Endothelial cell (in vitro differentiated cells): ENCODE data around the gene VASP. TPM values are rescaled to one million over a fixed set of nuclear protein-coding genes. Genes with fewer than 3 reads are reported as not detected.

Experiments used
- DNase-seq: peaks from one replicate; pipeline ENCODE4 v3.0.0; 2021; ENCODE audit warnings: low spot score
- H3K27ac Mint-ChIP-seq: one replicate; pipeline ENCODE4 v1.8.0; 2021; ENCODE audit warnings: mixed read lengths, inconsistent platforms; ENCODE audit not compliant: unreplicated experiment
- H3K27me3 Mint-ChIP-seq: one replicate; pipeline ENCODE4 v1.8.0; 2021; ENCODE audit warnings: mild to moderate bottlenecking, moderate library complexity, mixed read lengths, inconsistent platforms; ENCODE audit not compliant: unreplicated experiment
- H3K36me3 Mint-ChIP-seq: one replicate; pipeline ENCODE4 v1.8.0; 2021; ENCODE audit warnings: mild to moderate bottlenecking, low read depth, mixed read lengths, inconsistent platforms; ENCODE audit not compliant: unreplicated experiment
- H3K4me1 Mint-ChIP-seq: one replicate; pipeline ENCODE4 v1.8.0; 2021; ENCODE audit warnings: mild to moderate bottlenecking, mixed read lengths, inconsistent platforms; ENCODE audit not compliant: unreplicated experiment
- H3K4me3 Mint-ChIP-seq: one replicate; pipeline ENCODE4 v1.8.0; 2021; ENCODE audit warnings: mild to moderate bottlenecking, mixed read lengths, inconsistent platforms; ENCODE audit not compliant: unreplicated experiment
- H3K9me3 Mint-ChIP-seq: one replicate; pipeline ENCODE4 v1.8.0; 2021; ENCODE audit warnings: mixed read lengths, inconsistent platforms; ENCODE audit not compliant: unreplicated experiment
- total RNA-seq: library from RNA; stranded (reverse); fragmentation: NEBNext Ultra II Directional; extraction: Animal tissue kit (Norgen Biotek cat#: 25700); gene quantifications from one replicate; pipeline ENCODE4 v1.2.1, GENCODE V29; 2021; ENCODE audit not compliant: unreplicated experiment
- TF ChIP-seq, protein P1 (sequence below): fragments of 200-600 bp; sonication (generic); IDR thresholded peaks from one replicate; pipeline ENCODE4 v1.5.0; 2021; ENCODE audit warnings: antibody characterized with exemption; ENCODE audit not compliant: unreplicated experiment

Gene VASP
- total RNA-seq, 1 donor from 2014 or later = 246 TPM

DNA sequence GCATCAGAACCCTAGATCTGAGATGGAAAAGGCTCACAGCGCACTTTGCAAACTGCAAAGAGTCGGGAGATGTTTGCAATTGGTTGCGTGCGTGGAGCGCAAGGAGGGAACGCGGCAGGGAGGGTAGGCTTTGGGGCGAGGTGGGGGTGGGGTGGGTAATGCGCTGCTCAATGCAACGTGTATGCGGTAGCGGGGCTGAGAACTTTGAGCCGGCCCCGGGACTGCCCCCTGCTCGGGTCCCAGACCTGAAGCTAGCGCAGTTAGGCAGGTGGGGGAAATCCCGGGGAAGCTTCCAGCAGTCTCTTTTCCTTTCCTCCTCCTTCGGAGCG lies 38.5 kb upstream of the VASP start:
- peak overlapping the region; percentile 94 for H3K27ac Mint-ChIP-seq
- H3K27me3 Mint-ChIP-seq = peaks cover 61% of the 10 kb centered on the region
- H3K9me3 Mint-ChIP-seq = no peaks in the 10 kb centered on the region
- H3K36me3 Mint-ChIP-seq = peaks cover 25% of the 10 kb centered on the region
- H3K4me3 Mint-ChIP-seq = peak overlapping the region; percentile 96
- no peak for DNase-seq
- TF ChIP-seq, protein P1, sequence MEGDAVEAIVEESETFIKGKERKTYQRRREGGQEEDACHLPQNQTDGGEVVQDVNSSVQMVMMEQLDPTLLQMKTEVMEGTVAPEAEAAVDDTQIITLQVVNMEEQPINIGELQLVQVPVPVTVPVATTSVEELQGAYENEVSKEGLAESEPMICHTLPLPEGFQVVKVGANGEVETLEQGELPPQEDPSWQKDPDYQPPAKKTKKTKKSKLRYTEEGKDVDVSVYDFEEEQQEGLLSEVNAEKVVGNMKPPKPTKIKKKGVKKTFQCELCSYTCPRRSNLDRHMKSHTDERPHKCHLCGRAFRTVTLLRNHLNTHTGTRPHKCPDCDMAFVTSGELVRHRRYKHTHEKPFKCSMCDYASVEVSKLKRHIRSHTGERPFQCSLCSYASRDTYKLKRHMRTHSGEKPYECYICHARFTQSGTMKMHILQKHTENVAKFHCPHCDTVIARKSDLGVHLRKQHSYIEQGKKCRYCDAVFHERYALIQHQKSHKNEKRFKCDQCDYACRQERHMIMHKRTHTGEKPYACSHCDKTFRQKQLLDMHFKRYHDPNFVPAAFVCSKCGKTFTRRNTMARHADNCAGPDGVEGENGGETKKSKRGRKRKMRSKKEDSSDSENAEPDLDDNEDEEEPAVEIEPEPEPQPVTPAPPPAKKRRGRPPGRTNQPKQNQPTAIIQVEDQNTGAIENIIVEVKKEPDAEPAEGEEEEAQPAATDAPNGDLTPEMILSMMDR = no peak
- H3K4me1 Mint-ChIP-seq = peaks cover 22% of the 10 kb centered on the region

DNA sequence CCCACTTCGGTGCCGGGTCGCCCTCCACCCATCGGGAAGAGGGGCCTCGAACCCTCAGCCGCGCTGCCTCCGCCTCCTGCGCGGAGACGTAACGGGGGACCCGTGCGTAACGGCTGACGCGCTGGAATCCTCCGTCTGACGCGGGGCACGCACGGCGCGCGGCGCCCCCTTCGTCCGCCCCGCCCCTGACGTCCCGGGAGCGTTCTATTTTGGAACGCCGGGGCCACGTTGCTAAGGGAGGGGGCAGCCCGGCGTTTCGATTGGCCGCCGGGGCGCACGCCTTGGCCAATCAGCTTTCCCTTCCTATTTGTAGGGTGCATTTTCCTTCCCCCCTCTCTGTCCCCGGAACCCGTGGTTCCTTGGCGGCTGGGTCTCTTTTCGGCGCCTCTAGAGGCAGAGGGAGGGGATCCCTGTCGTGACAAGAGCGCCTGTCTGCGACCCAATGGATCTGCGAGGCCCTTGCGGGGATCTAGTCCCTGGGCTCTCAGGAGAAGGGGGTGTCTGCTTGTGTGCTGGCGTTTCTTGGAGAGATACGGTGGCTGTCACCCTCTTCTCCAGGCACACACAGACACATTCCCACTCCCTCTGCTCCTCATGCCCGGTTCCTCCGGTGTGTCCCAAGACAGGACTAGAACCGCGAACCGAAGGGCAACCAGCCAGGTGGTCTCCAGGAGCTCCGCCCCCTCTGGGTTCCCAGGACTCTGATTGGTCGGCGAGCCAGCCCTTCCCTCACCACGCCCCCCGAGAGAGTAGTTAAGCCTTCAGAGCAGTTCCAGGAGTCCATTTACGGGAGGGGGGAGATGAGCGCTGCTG lies 37.9 kb upstream of the VASP start:
- TF ChIP-seq, protein P1 = no peak
- Mint-ChIP-seq H3K27me3 (peaks cover 66% of the 10 kb centered on the region), H3K27ac (peak overlapping the region; percentile 94), H3K9me3 (no peaks in the 10 kb centered on the region), H3K4me1 (peaks cover 25% of the 10 kb centered on the region), H3K4me3 (peak overlapping the region; percentile 96), H3K36me3 (peaks cover 25% of the 10 kb centered on the region)
- DNase-seq = peak; percentile 88

DNA sequence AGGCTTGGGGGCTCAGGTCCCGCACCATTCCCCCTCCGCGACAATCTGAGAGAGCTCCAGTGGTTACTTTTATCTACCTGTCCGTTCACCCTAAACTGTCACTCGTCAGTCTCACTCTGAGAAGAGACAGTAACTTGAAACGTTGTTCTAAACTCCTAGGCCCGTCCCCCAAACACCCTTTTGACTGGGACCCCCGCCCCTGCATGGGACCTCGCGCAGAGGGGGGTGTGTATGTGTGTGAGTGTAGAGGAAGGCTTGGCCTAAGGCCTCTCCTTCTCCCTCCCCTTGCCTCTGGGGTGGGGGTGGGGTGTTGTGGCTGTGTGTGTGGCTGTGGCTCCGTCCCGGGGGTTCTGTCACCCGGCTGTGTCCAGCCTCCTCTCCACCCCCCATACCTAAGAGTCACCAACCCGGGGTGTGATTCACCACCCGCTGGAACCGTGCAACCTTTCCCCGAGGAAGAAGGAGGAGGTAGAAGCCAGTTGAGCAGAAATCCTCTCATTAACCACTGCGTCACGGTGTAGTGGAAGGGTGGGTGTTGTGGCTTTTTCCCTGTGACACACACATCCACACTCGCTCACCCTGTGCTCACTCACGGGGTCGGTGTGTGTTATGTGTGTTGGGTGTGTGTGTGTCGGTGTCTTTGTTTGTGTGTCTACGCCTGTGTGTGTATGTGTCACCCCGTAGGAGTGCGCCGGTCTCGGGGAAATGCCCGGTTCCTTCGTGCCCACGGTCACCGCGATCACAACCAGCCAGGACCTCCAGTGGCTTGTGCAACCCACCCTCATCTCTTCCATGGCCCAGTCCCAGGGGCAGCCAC lies 37.1 kb upstream of the VASP start:
- H3K4me1 Mint-ChIP-seq = peaks cover 34% of the 10 kb centered on the region
- peak overlapping the region; percentile 96 for H3K4me3 Mint-ChIP-seq
- DNase-seq = no peak
- H3K27me3 Mint-ChIP-seq = peaks cover 69% of the 10 kb centered on the region
- H3K36me3 Mint-ChIP-seq = peaks cover 25% of the 10 kb centered on the region
- peak overlapping the region; percentile 91 for H3K27ac Mint-ChIP-seq
- TF ChIP-seq, protein P1 = no peak
- no peaks in the 10 kb centered on the region for H3K9me3 Mint-ChIP-seq

DNA sequence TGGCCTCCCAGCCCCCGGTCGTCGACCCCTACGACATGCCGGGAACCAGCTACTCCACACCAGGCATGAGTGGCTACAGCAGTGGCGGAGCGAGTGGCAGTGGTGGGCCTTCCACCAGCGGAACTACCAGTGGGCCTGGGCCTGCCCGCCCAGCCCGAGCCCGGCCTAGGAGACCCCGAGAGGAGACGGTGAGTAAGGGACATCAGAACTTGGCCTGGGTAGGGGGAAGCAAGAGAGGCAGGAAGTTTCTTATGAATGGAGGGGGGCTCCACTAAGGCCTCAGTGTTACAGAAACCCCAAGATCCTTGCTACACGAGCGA lies 36.6 kb upstream of the VASP start:
- Mint-ChIP-seq H3K4me3 (peak overlapping the region; percentile 96), H3K27ac (peak overlapping the region; percentile 18), H3K4me1 (peaks cover 37% of the 10 kb centered on the region), H3K36me3 (peaks cover 25% of the 10 kb centered on the region), H3K27me3 (peaks cover 70% of the 10 kb centered on the region), H3K9me3 (no peaks in the 10 kb centered on the region)
- TF ChIP-seq, protein P1 = no peak
- no peak for DNase-seq
